SK-N-SH (cell line): Measurements from ENCODE around the gene ZNF8. TPM values are rescaled to one million over a fixed set of nuclear protein-coding genes. Genes with fewer than 3 reads are reported as not detected.

ENCODE experiments used
- CTCF ChIA-PET: fragments of 300-600, 350-600 bp; formaldehyde crosslinking; extraction: SDS; loops from one replicate; lab custom pipeline; 2021; lab: Yijun Ruan, JAX
- POLR2A ChIA-PET: fragments of 350-600 bp; sonication (Branson Sonifier 250); formaldehyde crosslinking; extraction: SDS; loops from one replicate; lab custom pipeline; 2020; ENCODE audit warnings: antibody characterized with exemption, inconsistent platforms; lab: Yijun Ruan, JAX
- DNase-seq: peaks from one replicate; pipeline ENCODE4 v3.0.0; 2012
- H2AFZ ChIP-seq: fragments of 200-600 bp; sonication (generic); 2 replicates; pipeline ENCODE4 v1.8.1; 2016; ENCODE audit warnings: antibody characterized with exemption, mild to moderate bottlenecking, low read depth
- H3F3A ChIP-seq: fragments of 200-600 bp; sonication (generic); replicated peaks from 2 replicates; pipeline ENCODE3; 2016; ENCODE audit warnings: antibody characterized with exemption, mild to moderate bottlenecking; ENCODE audit not compliant: insufficient read depth
- H3K27ac ChIP-seq, 2 experiments: fragments of 200-500 bp in 1 of 2; fragments of 200-600 bp in 1 of 2; sonication (Bioruptor generic) in 1 of 2; sonication (generic), shearing (Covaris generic) in 1 of 2; 2 replicates each; pipeline versions ENCODE4 v1.5.1 to v1.6.1; 2014 to 2016; ENCODE audit warnings: low read depth in 2 of 2, inconsistent platforms in 1 of 2, low read length in 1 of 2, mild to moderate bottlenecking in 1 of 2, mixed read lengths in 1 of 2
- H3K27me3 ChIP-seq: fragments of 200-600 bp; sonication (generic), shearing (Covaris generic); 2 replicates; pipeline ENCODE4 v1.6.1; 2016; ENCODE audit warnings: mixed run types; ENCODE audit not compliant: insufficient read depth
- H3K36me3 ChIP-seq, 2 experiments: fragments of 200-500 bp in 1 of 2; fragments of 200-600 bp in 1 of 2; sonication (Bioruptor generic) in 1 of 2; sonication (generic) in 1 of 2; replicated peaks in 1 of 2; 2 replicates each; pipeline versions ENCODE3 to v1.5.1; 2014 to 2016; ENCODE audit warnings: low read length in 1 of 2, mild to moderate bottlenecking in 1 of 2; ENCODE audit not compliant: insufficient read depth in 2 of 2, control insufficient read depth in 1 of 2
- H3K4me1 ChIP-seq, 2 experiments: fragments of 200-500 bp in 1 of 2; fragments of 200-600 bp in 1 of 2; sonication (Bioruptor generic) in 1 of 2; sonication (generic), shearing (Covaris generic) in 1 of 2; 2 replicates each; pipeline versions ENCODE4 v1.5.1 to v1.6.1; 2014 to 2016; ENCODE audit warnings: low read depth in 1 of 2, low read length in 1 of 2, mixed run types in 1 of 2; ENCODE audit not compliant: insufficient read depth in 2 of 2, control insufficient read depth in 1 of 2
- H3K4me2 ChIP-seq: fragments of 200-600 bp; sonication (generic), shearing (Covaris generic); 2 replicates; pipeline ENCODE4 v1.6.1; 2017; ENCODE audit warnings: mixed run types
- H3K4me3 ChIP-seq, 2 experiments: fragments of 200-500 bp in 1 of 2; fragments of 200-600 bp in 1 of 2; sonication (Bioruptor generic) in 1 of 2; sonication (generic), shearing (Covaris generic) in 1 of 2; 2 replicates each; pipeline versions ENCODE4 v1.5.1 to v1.8.1; 2014 to 2016; ENCODE audit warnings: low read depth in 2 of 2, inconsistent platforms in 1 of 2, low read length in 1 of 2, mild to moderate bottlenecking in 1 of 2, mixed read lengths in 1 of 2, moderate library complexity in 1 of 2
- H3K79me2 ChIP-seq: fragments of 200-600 bp; sonication (generic); 2 replicates; pipeline ENCODE4 v1.8.1; 2017; ENCODE audit warnings: mild to moderate bottlenecking; ENCODE audit not compliant: insufficient read depth
- H3K9ac ChIP-seq: fragments of 200-600 bp; sonication (generic); 2 replicates; pipeline ENCODE4 v1.6.1; 2017; ENCODE audit warnings: mixed run types
- H3K9me2 ChIP-seq: fragments of 200-600 bp; sonication (generic); 2 replicates; pipeline ENCODE4 v1.6.1; 2017; ENCODE audit warnings: mixed run types
- H3K9me3 ChIP-seq: fragments of 200-600 bp; sonication (generic); 2 replicates; pipeline ENCODE4 v1.6.1; 2017; ENCODE audit warnings: mixed run types, mild to moderate bottlenecking, moderate library complexity
- H4K20me1 ChIP-seq: fragments of 200-600 bp; sonication (generic); 2 replicates; pipeline ENCODE4 v1.6.1; 2017; ENCODE audit warnings: mild to moderate bottlenecking, mixed run types; ENCODE audit not compliant: insufficient read depth
- EZH2phosphoT487 ChIP-seq: fragments of 200-600 bp; sonication (generic); IDR thresholded peaks from 2 replicates; pipeline ENCODE4 v1.6.1; 2017; ENCODE audit warnings: low read depth, mixed run types, mild to moderate bottlenecking, antibody characterized with exemption, moderate library complexity, borderline replicate concordance
- FOSL2 ChIP-seq: IDR thresholded peaks from 2 replicates; pipeline ENCODE4 v1.4.0; 2012; ENCODE audit warnings: low read depth, mild to moderate bottlenecking, moderate library complexity, borderline replicate concordance
- FOXJ3 ChIP-seq: sonication (generic); formaldehyde crosslinking; IDR thresholded peaks from 2 replicates; pipeline ENCODE4 v1.5.1; 2020; ENCODE audit warnings: mild to moderate bottlenecking, missing genetic modification reagents
- FOXM1 ChIP-seq: IDR thresholded peaks from 2 replicates; pipeline ENCODE4 v1.4.0; 2012; ENCODE audit warnings: low read depth, mild to moderate bottlenecking
- GATA2 ChIP-seq: sonication (generic); formaldehyde crosslinking; IDR thresholded peaks from 2 replicates; pipeline ENCODE4 v1.5.0; 2020; ENCODE audit warnings: mild to moderate bottlenecking, missing genetic modification reagents
- JUND ChIP-seq: IDR thresholded peaks from 2 replicates; pipeline ENCODE4 v1.4.0; 2012
- MAX ChIP-seq: IDR thresholded peaks from 2 replicates; pipeline ENCODE4 v1.4.0; 2012; ENCODE audit warnings: low read depth
- MEF2A ChIP-seq: IDR thresholded peaks from 2 replicates; pipeline ENCODE4 v1.4.0; 2012; ENCODE audit warnings: low read depth, borderline replicate concordance
- NFIC ChIP-seq: IDR thresholded peaks from 2 replicates; pipeline ENCODE4 v1.4.0; 2012; ENCODE audit warnings: borderline replicate concordance
- NRF1 ChIP-seq: IDR thresholded peaks from 2 replicates; pipeline ENCODE4 v1.6.1; 2012; ENCODE audit warnings: low read depth, mild to moderate bottlenecking, low read length
- RAD21 ChIP-seq: IDR thresholded peaks from 2 replicates; pipeline ENCODE4 v1.6.1; 2012; ENCODE audit warnings: mild to moderate bottlenecking, low read length
- RCOR1 ChIP-seq: fragments of 150-350 bp; IDR thresholded peaks from 2 replicates; pipeline ENCODE4 v1.6.1; 2017; ENCODE audit warnings: antibody characterized with exemption, low read length
- RXRA ChIP-seq: IDR thresholded peaks from 2 replicates; pipeline ENCODE4 v1.4.0; 2012; ENCODE audit warnings: low read depth, mild to moderate bottlenecking, borderline replicate concordance
- SIN3A ChIP-seq: IDR thresholded peaks from 2 replicates; pipeline ENCODE4 v1.6.1; 2012; ENCODE audit warnings: low read depth, mild to moderate bottlenecking, low read length, moderate library complexity, borderline replicate concordance
- TEAD4 ChIP-seq: IDR thresholded peaks from 2 replicates; pipeline ENCODE4 v1.4.0; 2012; ENCODE audit warnings: mild to moderate bottlenecking, borderline replicate concordance; ENCODE audit not compliant: insufficient read depth
- YY1 ChIP-seq: IDR thresholded peaks from 2 replicates; pipeline ENCODE4 v1.4.0; 2012; ENCODE audit warnings: low read depth, mild to moderate bottlenecking
- WGBS: methylation state at CpG from one replicate; pipeline ENCODE4 v1.1.6; 2017; ENCODE audit warnings: low lambda C conversion rate; 5-methylcytosine and 5-hydroxymethylcytosine counted together
- polyA plus RNA-seq, 3 experiments: library from polyadenylated mRNA; depleted of rRNA; stranded (reverse); fragments of >200 nt; gene quantifications; 2 replicates each; pipeline ENCODE4 v1.2.3, GENCODE V29; 2012
- TF ChIP-seq, protein P1 (sequence below): IDR thresholded peaks from 2 replicates; pipeline ENCODE4 v1.6.1; 2012; ENCODE audit warnings: mild to moderate bottlenecking, low read depth, low read length, moderate library complexity

The ZNF8 gene
- polyA plus RNA-seq, 1 of the 3 experiments (the other 2 are of a cell fraction), result 1.4 TPM

DNA sequence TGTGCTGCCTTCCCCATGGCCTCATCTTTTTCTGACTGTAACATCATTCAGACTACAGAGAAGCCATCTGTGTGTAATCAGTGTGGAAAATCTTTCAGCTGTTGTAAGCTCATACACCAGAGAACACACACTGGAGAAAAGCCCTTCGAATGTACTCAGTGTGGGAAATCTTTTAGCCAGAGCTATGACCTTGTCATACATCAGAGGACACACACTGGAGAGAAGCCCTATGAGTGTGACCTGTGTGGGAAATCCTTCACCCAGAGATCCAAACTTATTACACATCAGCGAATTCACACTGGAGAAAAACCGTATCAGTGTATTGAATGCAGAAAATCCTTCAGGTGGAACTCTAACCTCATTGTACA, 17.2 kb upstream of the ZNF8 start:
- Histone ChIP-seq H3K27ac (no peak overlapping the region), H3K27me3 (no peaks in the 10 kb centered on the region), H3K4me1 (no peaks in the 10 kb centered on the region), H3F3A (peaks cover 9% of the 10 kb centered on the region), H3K4me2 (no peak overlapping the region), H3K4me3 (no peak overlapping the region; a peak in 1 of 4 replicates), H4K20me1 (no peaks in the 10 kb centered on the region), H3K36me3 (peaks cover 0 to 34% of the 10 kb centered on the region in 2 experiments), H3K9me2 (no peaks in the 10 kb centered on the region), H2AFZ (no peak overlapping the region), H3K9ac (no peak overlapping the region), H3K9me3 (peaks cover 35% of the 10 kb centered on the region), H3K79me2 (no peaks in the 10 kb centered on the region)
- ChIA-PET POLR2A (no interaction called here), CTCF (no interaction called here)
- WGBS, result 92% methylated on average over 3 of the region's 3 CpGs
- TF ChIP-seq YY1 (no peak), NFIC (no peak), FOXM1 (no peak), FOSL2 (no peak), FOXJ3 (CRISPR knock-in tag) (no peak), NRF1 (no peak), RAD21 (no peak), RXRA (no peak), RCOR1 (no peak), JUND (no peak), TEAD4 (no peak), MEF2A (no peak), GATA2 (CRISPR knock-in tag) (no peak), SIN3A (no peak), EZH2phosphoT487 (no peak), MAX (no peak)
- TF ChIP-seq, protein P1, sequence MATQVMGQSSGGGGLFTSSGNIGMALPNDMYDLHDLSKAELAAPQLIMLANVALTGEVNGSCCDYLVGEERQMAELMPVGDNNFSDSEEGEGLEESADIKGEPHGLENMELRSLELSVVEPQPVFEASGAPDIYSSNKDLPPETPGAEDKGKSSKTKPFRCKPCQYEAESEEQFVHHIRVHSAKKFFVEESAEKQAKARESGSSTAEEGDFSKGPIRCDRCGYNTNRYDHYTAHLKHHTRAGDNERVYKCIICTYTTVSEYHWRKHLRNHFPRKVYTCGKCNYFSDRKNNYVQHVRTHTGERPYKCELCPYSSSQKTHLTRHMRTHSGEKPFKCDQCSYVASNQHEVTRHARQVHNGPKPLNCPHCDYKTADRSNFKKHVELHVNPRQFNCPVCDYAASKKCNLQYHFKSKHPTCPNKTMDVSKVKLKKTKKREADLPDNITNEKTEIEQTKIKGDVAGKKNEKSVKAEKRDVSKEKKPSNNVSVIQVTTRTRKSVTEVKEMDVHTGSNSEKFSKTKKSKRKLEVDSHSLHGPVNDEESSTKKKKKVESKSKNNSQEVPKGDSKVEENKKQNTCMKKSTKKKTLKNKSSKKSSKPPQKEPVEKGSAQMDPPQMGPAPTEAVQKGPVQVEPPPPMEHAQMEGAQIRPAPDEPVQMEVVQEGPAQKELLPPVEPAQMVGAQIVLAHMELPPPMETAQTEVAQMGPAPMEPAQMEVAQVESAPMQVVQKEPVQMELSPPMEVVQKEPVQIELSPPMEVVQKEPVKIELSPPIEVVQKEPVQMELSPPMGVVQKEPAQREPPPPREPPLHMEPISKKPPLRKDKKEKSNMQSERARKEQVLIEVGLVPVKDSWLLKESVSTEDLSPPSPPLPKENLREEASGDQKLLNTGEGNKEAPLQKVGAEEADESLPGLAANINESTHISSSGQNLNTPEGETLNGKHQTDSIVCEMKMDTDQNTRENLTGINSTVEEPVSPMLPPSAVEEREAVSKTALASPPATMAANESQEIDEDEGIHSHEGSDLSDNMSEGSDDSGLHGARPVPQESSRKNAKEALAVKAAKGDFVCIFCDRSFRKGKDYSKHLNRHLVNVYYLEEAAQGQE, result no peak
- DNase-seq, result no peak
